CD4-positive, alpha-beta T cell treated with Interferon gamma for 1 hour (primary cell): ENCODE measurements around the gene ABHD8.
"Not testable (repeated sequence)": the region's sequence is repeated elsewhere in the genome, so short reads cannot be mapped to it uniquely, and the experiment has no call there.

Source experiments
- DNase-seq: peaks from one replicate; pipeline ENCODE4 v3.0.0-alpha.2; 2020

Gene ABHD8

GRCh38 chr19:17294051-17294891 is 9.0 kb downstream of the ABHD8 start:
- DNase-seq, result peak; percentile 28

DNA sequence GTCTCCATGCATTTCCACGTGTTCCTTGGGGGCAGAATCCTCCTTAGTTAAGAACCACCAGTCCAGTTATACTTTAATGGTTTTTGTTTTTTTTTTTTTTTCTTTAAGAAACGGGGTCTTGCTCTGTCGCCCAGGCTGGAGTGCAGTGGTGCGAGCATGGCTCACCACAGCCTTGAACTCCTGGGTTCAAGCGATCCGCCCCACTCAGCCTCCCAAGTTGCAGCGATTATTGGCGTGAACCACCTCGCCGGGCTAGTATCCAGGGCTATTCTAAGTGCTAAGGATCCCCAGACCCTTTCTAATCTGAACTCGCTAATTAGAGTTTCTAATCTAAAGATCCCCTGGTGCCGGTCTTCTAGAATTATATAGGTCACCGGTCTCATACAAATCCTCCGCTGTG is 9.6 kb downstream of the ABHD8 start:
- no peak for DNase-seq

DNA sequence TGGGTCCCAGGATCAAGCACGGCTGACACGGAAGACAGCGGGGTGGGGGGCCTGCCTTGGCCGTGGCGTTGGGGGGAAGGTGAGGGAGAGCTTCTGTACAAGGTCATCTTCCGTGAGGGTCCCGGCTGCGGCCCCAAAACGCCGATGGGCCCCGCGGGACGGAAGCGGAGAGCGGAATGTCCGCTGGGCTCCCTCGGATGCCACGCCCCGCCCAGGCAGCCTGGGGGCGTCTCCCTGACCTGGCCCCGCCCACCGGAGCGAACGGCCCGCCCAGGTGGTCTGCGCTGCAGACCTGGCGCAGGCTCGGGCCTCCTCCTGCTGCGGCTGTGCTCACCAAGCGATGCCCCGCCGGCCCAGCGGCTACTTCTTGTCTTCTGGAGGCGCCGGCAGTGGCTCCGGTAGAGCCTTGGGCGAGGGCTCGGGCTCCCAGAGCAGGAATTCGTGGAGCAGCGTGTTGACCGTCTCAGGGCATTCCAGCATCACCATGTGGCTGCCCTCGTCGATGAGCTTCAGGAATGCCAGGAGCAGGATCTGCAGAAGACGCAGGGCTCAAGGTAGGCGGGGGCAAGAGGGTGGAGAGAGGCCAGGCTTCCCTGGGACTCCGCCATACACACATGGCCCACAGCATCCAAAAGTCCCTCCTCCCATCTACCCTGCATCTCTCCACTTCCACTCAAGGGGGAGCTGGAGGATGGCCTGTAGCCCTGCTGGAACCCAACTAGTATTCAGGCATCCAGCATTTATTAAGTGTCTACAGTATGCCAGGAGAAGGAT is 10.7 kb downstream of the ABHD8 start:
- DNase-seq, result peak; percentile 79

- peak; percentile 48 for DNase-seq
These were observed 13.7 kb downstream of the ABHD8 start for GRCh38 chr19:17289489-17289888.

- no peak for DNase-seq
These were observed 16.5 kb downstream of the ABHD8 start for GRCh38 chr19:17286752-17287151.

DNA sequence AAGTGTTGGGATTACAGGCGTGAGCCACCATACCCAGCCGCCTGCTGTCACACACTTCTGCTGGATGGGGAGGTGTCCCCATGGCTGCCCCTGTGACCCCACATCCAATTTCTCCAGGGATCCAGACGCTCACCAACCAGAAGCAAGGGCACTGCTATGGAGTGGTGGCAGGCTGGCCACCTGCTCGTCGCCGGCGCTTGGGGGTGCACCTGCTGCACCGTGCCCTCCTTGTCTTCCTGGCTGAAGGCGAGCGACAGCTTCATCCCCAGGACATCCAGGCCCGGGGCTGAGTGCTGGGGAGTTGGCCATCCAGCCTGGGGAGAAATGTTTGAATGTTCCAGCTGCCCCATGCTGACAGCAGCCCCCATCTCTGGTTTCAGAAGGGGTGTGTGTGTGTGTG is 17.0 kb downstream of the ABHD8 start:
- no peak for DNase-seq

- no peak for DNase-seq
These were observed 17.6 kb downstream of the ABHD8 start for GRCh38 chr19:17285415-17286135.

DNA sequence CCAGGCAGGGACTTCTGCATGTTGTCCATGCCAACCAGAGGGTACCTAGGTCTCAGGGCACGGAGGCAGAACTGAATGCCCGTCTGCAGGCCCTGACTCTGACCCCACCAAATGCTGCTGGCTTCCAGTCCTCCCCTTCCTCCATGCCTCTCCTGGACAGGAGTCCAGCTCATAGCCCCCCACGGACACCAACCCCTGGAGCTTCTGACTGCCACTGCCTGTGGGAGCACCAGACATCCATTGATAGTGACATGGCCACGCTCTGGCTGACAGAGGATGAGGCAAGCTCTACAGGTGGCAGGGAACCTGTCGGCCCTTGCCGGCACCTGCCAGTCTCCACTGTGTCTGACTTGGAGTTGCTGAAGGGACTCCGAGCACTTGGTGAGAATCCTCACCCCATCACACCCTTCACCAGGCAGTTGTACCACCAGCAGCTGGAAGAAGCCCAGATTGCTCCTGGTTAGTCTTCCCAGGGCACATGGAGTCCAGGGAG is 19.7 kb downstream of the ABHD8 start:
- no peak for DNase-seq

DNA sequence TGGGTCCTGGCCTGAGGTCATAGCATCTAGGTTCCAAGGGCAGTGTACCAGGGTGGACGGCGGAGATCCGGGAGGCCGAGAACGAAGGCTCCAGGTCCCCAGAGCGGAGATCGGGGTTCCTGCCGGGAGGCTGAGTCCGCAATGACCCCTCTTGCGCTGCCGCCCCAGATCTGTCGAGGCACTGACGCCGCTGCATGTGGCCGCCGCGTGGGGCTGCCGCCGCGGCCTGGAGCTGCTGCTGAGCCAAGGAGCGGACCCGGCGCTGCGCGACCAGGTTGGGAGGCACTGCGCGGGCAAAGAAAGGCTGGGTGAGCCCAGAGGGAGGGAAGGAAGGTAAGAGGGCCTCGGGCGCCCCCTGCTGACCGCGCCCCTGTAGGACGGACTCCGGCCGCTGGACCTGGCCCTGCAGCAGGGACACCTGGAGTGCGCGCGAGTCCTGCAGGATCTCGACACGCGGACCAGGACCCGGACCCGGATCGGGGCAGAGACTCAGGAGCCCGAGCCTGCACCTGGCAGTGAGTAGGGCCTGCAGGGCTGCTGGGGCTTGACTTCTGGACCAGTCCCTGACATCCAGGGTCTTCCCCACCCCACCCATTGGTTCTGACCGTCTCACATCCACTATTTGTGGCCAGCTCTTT is 20.6 kb downstream of the ABHD8 start:
- peak; percentile 73 for DNase-seq

DNA sequence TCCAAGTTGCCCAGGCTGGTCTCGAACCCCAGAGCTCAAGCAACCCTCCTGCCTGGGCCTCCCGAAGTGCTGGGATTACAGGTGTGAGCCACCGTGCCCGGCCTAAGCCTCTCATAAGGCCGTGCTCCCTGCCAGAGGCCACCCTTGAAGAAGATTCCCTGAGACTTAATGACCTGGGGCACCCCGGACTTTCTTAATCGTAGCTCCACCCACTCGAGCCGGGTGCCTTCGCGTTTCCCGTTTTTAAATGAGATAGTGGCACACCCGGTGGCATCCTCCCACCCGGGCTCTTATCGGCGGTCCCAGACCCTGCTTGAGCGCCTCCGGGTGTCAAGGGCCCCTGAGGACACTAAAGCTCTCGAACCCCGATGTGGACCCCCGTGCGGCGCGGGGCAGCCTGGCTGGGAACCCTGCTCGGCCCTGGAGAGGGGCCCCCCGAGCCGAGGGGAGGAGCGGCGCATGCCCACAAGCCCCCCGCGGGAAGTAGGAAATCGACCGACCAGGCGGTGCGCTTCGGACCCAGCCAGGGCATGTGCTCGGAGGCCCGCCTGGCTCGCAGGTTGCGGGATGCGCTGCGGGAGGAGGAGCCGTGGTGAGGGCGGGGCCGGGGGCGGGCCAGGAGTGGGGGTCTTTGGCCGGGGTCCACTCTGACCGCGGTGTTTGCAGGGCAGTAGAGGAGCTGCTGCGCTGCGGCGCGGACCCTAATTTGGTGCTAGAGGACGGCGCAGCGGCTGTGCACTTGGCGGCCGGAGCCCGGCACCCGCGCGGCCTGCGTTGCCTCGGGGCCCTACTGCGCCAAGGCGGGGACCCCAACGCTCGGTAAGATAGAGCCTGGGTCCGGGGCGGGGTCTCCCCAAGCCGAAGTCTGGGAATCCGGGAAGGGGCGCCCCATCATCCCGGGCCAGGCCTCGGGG is 21.6 kb downstream of the ABHD8 start, which contains the start of gene ANKLE1:
ANKLE1 (plus strand) TSS at position 511 of the 914 bp plus-strand sequence; CDS start at position 531, 20 bp downstream.
- DNase-seq, result peak; percentile 53

DNA sequence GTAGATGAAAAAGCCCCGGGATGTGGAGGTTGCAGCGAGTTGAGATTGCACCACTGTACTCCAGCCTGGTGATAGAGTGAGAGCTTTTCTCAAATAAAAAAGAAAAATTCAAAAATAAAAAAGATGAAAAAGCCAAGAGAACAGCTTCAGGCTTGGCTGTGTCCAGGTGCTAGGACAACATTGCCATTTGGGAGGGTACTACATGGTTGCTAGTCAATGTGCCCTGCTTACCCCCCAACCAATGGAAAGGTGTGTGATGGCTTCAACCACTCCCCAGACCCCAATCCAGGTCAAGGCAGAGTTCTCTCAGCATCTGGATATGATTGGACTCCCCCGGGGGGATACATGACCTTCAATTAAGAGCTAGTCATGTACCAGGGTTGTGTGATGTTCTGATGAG is 23.8 kb downstream of the ABHD8 start:
- no peak for DNase-seq

DNA sequence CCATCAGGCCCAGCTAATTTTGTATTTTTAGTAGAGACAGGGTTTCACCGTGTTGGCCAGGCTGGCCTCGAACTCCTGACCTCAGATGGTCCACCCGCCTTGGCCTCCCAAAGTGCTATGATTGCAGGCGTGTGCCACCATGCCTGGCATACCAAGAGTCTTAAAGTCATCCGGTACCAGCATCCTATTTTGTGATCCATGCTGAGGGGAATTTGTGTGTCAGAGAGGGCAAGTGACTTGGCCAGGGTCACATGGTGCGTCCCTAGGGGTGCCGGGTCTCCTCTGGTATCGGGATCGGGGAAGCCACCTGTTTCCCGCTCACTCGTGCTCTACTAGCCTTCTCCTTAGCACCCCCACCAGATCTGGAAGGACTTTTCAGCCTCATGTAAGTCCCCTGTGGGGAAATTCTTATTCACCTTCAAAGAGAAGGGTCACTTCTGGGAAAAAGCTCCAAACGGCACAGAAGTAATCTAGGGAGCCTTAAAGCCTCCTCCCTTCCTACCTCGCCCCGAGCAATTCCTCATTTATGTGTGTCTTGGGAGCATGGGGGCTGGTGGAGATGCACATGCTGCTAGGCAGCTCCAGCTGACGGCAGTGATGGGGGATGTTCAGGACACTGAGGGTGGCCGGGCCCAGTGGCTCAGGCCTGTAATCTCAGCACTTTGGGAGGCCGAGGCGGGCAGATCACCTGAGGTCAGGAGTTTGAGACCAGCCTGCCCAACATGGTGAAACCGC is 27.6 kb downstream of the ABHD8 start:
- DNase-seq, result no peak

GRCh38 chr19:17274892-17275291 is 28.3 kb downstream of the ABHD8 start:
- not testable (repeated sequence) for DNase-seq

- no peak for DNase-seq
These were observed 34.5 kb downstream of the ABHD8 start for GRCh38 chr19:17268754-17269153.

GRCh38 chr19:17266975-17267788 is 36.0 kb downstream of the ABHD8 start, which contains the start of gene BABAM1:
BABAM1 (plus strand) TSS chr19:17267443; CDS start chr19:17268807, 1,364 bp downstream.
- peak; percentile 98 for DNase-seq

DNA sequence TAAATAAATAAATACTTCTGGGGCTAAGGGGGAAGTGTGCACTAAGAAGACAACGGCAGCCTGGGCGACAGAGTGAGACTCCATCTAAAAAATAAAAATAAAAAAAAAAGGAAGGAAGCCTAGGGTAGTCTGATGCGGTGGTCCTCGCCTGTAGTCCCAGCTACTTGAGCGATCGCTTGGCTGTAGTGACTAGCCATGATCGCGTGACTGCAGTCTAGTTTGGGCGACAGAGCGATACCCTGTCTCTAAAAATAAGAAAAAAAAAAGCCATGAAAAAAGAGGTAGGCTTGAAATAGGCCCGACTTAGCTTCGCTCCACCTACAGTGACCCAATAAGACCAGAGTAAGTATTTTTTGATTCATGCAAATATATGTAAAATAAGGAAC is 36.6 kb downstream of the ABHD8 start:
- no peak for DNase-seq

- no peak for DNase-seq
These were observed 37.2 kb downstream of the ABHD8 start for GRCh38 chr19:17266026-17266425.

- DNase-seq, result no peak
These were observed 38.6 kb downstream of the ABHD8 start, which contains the start of gene USHBP1 for GRCh38 chr19:17264641-17264979. USHBP1 (minus strand) TSS chr19:17264745; CDS start chr19:17264299, 446 bp downstream.
